Stimulated activated naive B cell treated with anti-CD40 and anti-IgM and Interleukin-4, amounts not matched to agents 10 μg/mL and 1 μg/mL and 100 μg/mL, for 72 hours (primary cell): ENCODE data around the gene UBE2S.

Source experiments
- ATAC-seq, 2 donors: fragments of 150-1000 bp; cut with Tn5 transposase; replicated peaks; 2 replicates each; pipeline ENCODE4 v1.10.0; 2021; ENCODE audit warnings: moderate library complexity in 1 of 2
- DNase-seq: peaks from one replicate; pipeline ENCODE4 v3.0.0; 2021
- H3K27ac Mint-ChIP-seq: one replicate; pipeline ENCODE4 v1.8.0; 2022; ENCODE audit warnings: mild to moderate bottlenecking, mixed read lengths
- H3K27me3 Mint-ChIP-seq, 2 donors: one replicate each; pipeline ENCODE4 v1.8.0; 2022; ENCODE audit warnings: mixed read lengths in 2 of 2
- H3K36me3 Mint-ChIP-seq, 2 donors: one replicate each; pipeline ENCODE4 v1.8.0; 2022; ENCODE audit warnings: mixed read lengths in 2 of 2, mild to moderate bottlenecking in 1 of 2
- H3K4me1 Mint-ChIP-seq, 2 donors: one replicate each; pipeline ENCODE4 v1.8.0; 2022; ENCODE audit warnings: mixed read lengths in 2 of 2, mild to moderate bottlenecking in 1 of 2
- H3K4me3 Mint-ChIP-seq, 2 donors: one replicate each; pipeline ENCODE4 v1.8.0; 2022; ENCODE audit warnings: mild to moderate bottlenecking in 2 of 2, mixed read lengths in 2 of 2, moderate library complexity in 1 of 2
- H3K9me3 Mint-ChIP-seq, 2 donors: one replicate each; pipeline ENCODE4 v1.8.0; 2022; ENCODE audit warnings: mixed read lengths in 2 of 2, mild to moderate bottlenecking in 1 of 2

The UBE2S gene

GRCh38 chr19:55443824-55444480 lies 36.4 kb upstream of the UBE2S start:
- Mint-ChIP-seq H3K36me3 (peaks cover 7 to 14% of the 10 kb centered on the region in 2 donors), H3K27me3 (peaks cover 61 to 71% of the 10 kb centered on the region in 2 donors), H3K4me1 (peaks cover 21 to 35% of the 10 kb centered on the region in 2 donors), H3K27ac (no peak overlapping the region), H3K4me3 (peak overlapping the region; percentile 14 to 47), H3K9me3 (peaks cover 0 to 6% of the 10 kb centered on the region in 2 donors)
- no peak for DNase-seq
- ATAC-seq, result no peak

DNA sequence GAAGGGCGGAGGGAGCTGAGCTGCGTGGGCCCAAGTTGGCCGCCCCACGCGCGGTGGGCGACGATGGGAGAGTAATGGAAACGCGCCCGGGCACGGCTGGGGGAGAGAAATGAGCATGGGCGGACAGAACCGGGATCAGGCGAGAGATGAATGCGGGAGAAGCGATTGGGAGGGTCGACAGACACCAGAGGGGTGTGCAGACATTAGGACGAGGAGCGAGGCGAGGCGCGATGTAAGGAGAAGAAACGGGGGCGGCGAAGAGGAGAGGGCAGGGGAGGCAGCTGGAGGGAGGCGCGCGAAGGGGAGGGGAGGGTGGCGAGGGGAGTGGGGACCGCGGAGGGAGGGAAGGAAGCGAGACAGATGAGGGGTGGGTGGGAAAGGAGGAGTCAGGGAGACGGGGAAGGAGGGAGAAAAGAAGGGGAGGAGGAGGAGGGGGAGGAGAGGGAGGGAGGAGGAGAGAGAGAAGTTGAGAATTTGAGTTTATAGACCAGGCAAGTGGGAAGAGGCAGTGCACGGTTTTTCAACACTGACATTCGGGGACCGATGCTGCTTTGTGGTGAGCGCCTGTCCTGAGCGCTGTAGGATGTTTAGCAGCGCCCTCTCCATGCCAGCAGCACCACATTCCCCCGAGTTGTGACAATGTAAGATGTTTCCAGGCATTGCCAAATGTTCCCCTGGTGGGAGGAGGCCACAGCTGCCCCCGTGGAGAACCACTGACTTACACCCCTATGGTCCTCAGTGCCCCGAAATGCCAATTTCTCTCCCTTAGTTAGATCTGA lies 35.6 kb upstream of the UBE2S start, which contains the start of gene SHISA7:
TSS of gene SHISA7 (minus strand) at position 256 of the 779 bp plus-strand sequence. CDS start 437 bp downstream, outside the sequence.
- Mint-ChIP-seq H3K9me3 (peaks cover 0 to 8% of the 10 kb centered on the region in 2 donors), H3K4me1 (peaks cover 21 to 35% of the 10 kb centered on the region in 2 donors), H3K27me3 (peaks cover 68 to 78% of the 10 kb centered on the region in 2 donors), H3K4me3 (peak within 1 kb of the TSS; percentile 14 to 47), H3K27ac (no peak within 1 kb of the TSS), H3K36me3 (peaks cover 7 to 14% of the 10 kb centered on the region in 2 donors)
- ATAC-seq (no peak), DNase-seq (no peak)

GRCh38 chr19:55442372-55442961 lies 34.9 kb upstream of the UBE2S start:
- Mint-ChIP-seq H3K4me1 (peaks cover 21 to 35% of the 10 kb centered on the region in 2 donors), H3K27ac (no peak overlapping the region), H3K4me3 (peak overlapping the region in 1 of 2 donors; percentile 25), H3K27me3 (peaks cover 73 to 86% of the 10 kb centered on the region in 2 donors), H3K9me3 (peaks cover 0 to 8% of the 10 kb centered on the region in 2 donors), H3K36me3 (peaks cover 7 to 14% of the 10 kb centered on the region in 2 donors)
- no peak for DNase-seq
- ATAC-seq, result peak in 1 of 2 donors; percentile 41

GRCh38 chr19:55441692-55442321 lies 34.2 kb upstream of the UBE2S start:
- peaks cover 7 to 14% of the 10 kb centered on the region in 2 donors for H3K36me3 Mint-ChIP-seq
- H3K27me3 Mint-ChIP-seq, result peaks cover 80 to 92% of the 10 kb centered on the region in 2 donors
- H3K4me1 Mint-ChIP-seq, result peaks cover 21 to 35% of the 10 kb centered on the region in 2 donors
- DNase-seq, result no peak
- H3K9me3 Mint-ChIP-seq, result peaks cover 0 to 8% of the 10 kb centered on the region in 2 donors
- H3K4me3 Mint-ChIP-seq, result peak overlapping the region; percentile 61
- peak in 1 of 2 donors; percentile 39 for ATAC-seq
- H3K27ac Mint-ChIP-seq, result peak overlapping the region; percentile 27

GRCh38 chr19:55441319-55441691 lies 33.7 kb upstream of the UBE2S start:
- Mint-ChIP-seq H3K36me3 (peaks cover 7 to 14% of the 10 kb centered on the region in 2 donors), H3K4me1 (peaks cover 21 to 35% of the 10 kb centered on the region in 2 donors), H3K4me3 (peak overlapping the region; percentile 61), H3K27me3 (peaks cover 84 to 97% of the 10 kb centered on the region in 2 donors), H3K9me3 (peaks cover 0 to 8% of the 10 kb centered on the region in 2 donors), H3K27ac (peak overlapping the region; percentile 27)
- DNase-seq, result peak; percentile 44
- ATAC-seq, result peak; percentile 75 to 85

DNA sequence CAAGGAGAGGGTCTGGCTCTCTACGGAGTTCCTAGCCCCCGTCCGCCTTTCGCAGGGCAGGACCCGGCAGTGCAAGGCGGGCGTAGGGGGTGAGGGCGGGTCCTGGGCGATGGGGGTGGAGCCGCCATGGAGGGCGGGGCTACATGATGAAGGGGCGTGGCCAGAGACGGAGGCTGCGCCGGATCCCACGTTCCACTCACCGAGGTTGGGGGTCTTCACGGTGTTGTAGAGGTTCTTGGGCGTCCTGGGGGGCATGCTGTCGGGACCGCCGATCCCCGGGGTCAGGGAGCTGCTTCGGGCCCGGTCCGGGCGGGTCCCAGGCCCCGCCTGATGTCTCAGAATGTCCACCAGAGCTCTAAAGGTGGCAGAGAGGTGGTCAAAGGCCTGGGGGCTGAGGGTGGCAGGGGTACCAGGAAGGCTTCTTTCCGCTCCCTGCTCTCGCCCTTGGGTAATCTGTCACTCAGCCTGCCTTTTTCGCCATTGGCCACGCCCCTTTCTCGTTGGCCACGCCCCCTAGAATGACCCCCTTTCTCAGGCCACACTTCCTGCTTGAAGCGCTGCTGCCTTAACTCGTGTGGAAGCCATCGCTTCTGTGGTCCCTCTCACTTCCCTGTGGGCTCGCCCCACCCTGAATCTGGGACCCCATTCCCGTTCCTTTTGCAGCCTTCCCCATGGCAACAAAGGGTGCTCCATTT lies 33.0 kb upstream of the UBE2S start:
- peaks cover 21 to 35% of the 10 kb centered on the region in 2 donors for H3K4me1 Mint-ChIP-seq
- peaks cover 7 to 14% of the 10 kb centered on the region in 2 donors for H3K36me3 Mint-ChIP-seq
- peak overlapping the region; percentile 87 for H3K27ac Mint-ChIP-seq
- H3K9me3 Mint-ChIP-seq, result peaks cover 0 to 8% of the 10 kb centered on the region in 2 donors
- ATAC-seq (peak; percentile 46 to 51), DNase-seq (no peak)
- H3K27me3 Mint-ChIP-seq, result peaks cover 79 to 90% of the 10 kb centered on the region in 2 donors
- H3K4me3 Mint-ChIP-seq, result peak overlapping the region; percentile 61

DNA sequence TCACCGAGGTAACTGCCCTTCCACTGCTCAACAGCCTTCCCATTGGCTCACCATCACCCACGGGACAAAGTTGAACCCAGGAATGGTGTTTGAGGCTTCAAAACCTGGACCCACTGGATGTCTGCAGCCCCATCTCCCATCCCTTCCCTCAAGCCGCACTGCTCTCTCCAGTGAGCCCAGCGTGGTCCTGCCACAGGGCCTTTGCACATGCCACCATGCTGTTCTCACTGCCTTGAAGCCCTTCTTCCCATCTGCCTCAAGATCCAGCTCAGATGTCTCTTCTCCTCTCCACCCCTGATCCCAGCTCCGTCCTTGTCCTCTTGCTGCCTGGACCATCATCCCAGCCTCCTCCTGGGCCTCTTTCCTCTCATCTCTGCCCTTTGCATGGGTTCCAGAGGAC lies 31.5 kb upstream of the UBE2S start:
- Mint-ChIP-seq H3K4me3 (no peak overlapping the region), H3K9me3 (peaks cover 0 to 8% of the 10 kb centered on the region in 2 donors), H3K27ac (peak overlapping the region; percentile 77), H3K4me1 (peaks cover 19 to 35% of the 10 kb centered on the region in 2 donors), H3K36me3 (peaks cover 7 to 14% of the 10 kb centered on the region in 2 donors), H3K27me3 (peaks cover 65 to 75% of the 10 kb centered on the region in 2 donors)
- ATAC-seq (no peak), DNase-seq (no peak)

- H3K9me3 Mint-ChIP-seq, result peaks cover 0 to 8% of the 10 kb centered on the region in 2 donors
- H3K36me3 Mint-ChIP-seq, result peaks cover 7 to 14% of the 10 kb centered on the region in 2 donors
- peaks cover 55 to 65% of the 10 kb centered on the region in 2 donors for H3K27me3 Mint-ChIP-seq
- H3K4me1 Mint-ChIP-seq, result peaks cover 15 to 20% of the 10 kb centered on the region in 2 donors
- H3K4me3 Mint-ChIP-seq, result no peak overlapping the region
- ATAC-seq (no peak), DNase-seq (no peak)
- no peak overlapping the region for H3K27ac Mint-ChIP-seq
These were observed 29.8 kb upstream of the UBE2S start for GRCh38 chr19:55437410-55437809.

- Mint-ChIP-seq H3K27me3 (peaks cover 56 to 65% of the 10 kb centered on the region in 2 donors), H3K27ac (no peak overlapping the region), H3K36me3 (peaks cover 7 to 14% of the 10 kb centered on the region in 2 donors), H3K9me3 (peaks cover 0 to 8% of the 10 kb centered on the region in 2 donors), H3K4me1 (peaks cover 13 to 20% of the 10 kb centered on the region in 2 donors), H3K4me3 (no peak overlapping the region)
- DNase-seq, result no peak
- ATAC-seq, result no peak
These were observed 29.3 kb upstream of the UBE2S start for GRCh38 chr19:55436847-55437246.

DNA sequence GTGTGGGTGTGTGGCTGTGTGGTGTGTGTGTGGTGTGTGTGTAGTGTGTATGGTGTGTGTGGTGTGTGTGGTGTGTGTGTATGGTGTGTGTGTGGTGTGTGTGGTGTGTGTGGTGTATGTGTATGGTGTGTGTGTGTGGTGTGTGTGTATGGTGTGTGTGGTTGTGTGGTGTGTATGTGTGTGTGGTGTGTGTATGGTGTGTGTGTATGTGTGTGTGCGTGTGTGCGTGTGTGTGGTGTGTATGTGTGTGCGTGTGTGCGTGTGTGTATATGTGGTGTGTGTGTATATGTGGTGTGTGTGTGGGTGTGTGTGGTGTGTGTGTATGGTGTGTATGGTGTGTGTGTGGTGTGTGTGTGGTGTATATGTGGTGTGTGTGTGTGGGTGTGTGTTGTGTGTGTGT lies 27.4 kb upstream of the UBE2S start:
- H3K36me3 Mint-ChIP-seq, result peaks cover 6 to 7% of the 10 kb centered on the region in 2 donors
- no peak overlapping the region for H3K27ac Mint-ChIP-seq
- DNase-seq (no peak), ATAC-seq (no peak)
- peaks cover 1 to 8% of the 10 kb centered on the region in 2 donors for H3K4me1 Mint-ChIP-seq
- H3K4me3 Mint-ChIP-seq, result no peak overlapping the region
- peaks cover 0 to 10% of the 10 kb centered on the region in 2 donors for H3K9me3 Mint-ChIP-seq
- H3K27me3 Mint-ChIP-seq, result peaks cover 60 to 66% of the 10 kb centered on the region in 2 donors

GRCh38 chr19:55434356-55434919 lies 26.9 kb upstream of the UBE2S start:
- no peak for DNase-seq
- H3K9me3 Mint-ChIP-seq, result peaks cover 0 to 10% of the 10 kb centered on the region in 2 donors
- peaks cover 0 to 5% of the 10 kb centered on the region in 2 donors for H3K4me1 Mint-ChIP-seq
- ATAC-seq, result no peak
- peaks cover 3 to 4% of the 10 kb centered on the region in 2 donors for H3K36me3 Mint-ChIP-seq
- H3K4me3 Mint-ChIP-seq, result no peak overlapping the region
- no peak overlapping the region for H3K27ac Mint-ChIP-seq
- H3K27me3 Mint-ChIP-seq, result peaks cover 60 to 66% of the 10 kb centered on the region in 2 donors

GRCh38 chr19:55433292-55433691 lies 25.7 kb upstream of the UBE2S start:
- no peaks in the 10 kb centered on the region for H3K4me1 Mint-ChIP-seq
- H3K27me3 Mint-ChIP-seq, result peaks cover 59 to 66% of the 10 kb centered on the region in 2 donors
- H3K9me3 Mint-ChIP-seq, result peaks cover 0 to 4% of the 10 kb centered on the region in 2 donors
- H3K27ac Mint-ChIP-seq, result no peak overlapping the region
- no peak overlapping the region for H3K4me3 Mint-ChIP-seq
- no peaks in the 10 kb centered on the region for H3K36me3 Mint-ChIP-seq
- ATAC-seq (no peak), DNase-seq (no peak)
